ENCODE data around the gene JADE1. TPM values are rescaled to one million over a fixed set of nuclear protein-coding genes. Genes with fewer than 3 reads are reported as not detected.

Gene JADE1
- total RNA-seq, 4 donors from 2014 or later = 14.0 to 38.5 (median 26.0) TPM

GRCh38 chr4:128853741-128854140, 44.2 kb downstream of the JADE1 start:
- TF ChIP-seq EP300 (IDR thresholded peaks at IDR 0.05) = no peak
- no peak for TF ChIP-seq POLR2AphosphoS5 (IDR thresholded peaks at IDR 0.05)
- TF ChIP-seq CTCF (IDR thresholded peaks at IDR 0.05) = no peak
- TF ChIP-seq POLR2A (IDR thresholded peaks at IDR 0.05) = no peak
- Histone ChIP-seq H3K4me1 (no peaks in the 10 kb centered on the region), H3K27ac (no peak overlapping the region), H3K4me3 (no peak overlapping the region), H3K36me3 (peaks cover 94% of the 10 kb centered on the region), H3K27me3 (no peaks in the 10 kb centered on the region), H3K9me3 (no peaks in the 10 kb centered on the region)
- DNase-seq (ENCODE audit: low spot score in 2 of 2) = no peak
- 91% methylated on average over 5 of the region's 5 CpGs for WGBS

- Histone ChIP-seq H3K4me3 (no peak overlapping the region), H3K9me3 (no peaks in the 10 kb centered on the region), H3K27ac (no peak overlapping the region), H3K36me3 (peaks cover 93% of the 10 kb centered on the region), H3K27me3 (no peaks in the 10 kb centered on the region), H3K4me1 (peaks cover 6% of the 10 kb centered on the region)
- TF ChIP-seq POLR2A (IDR thresholded peaks at IDR 0.05) (no peak), POLR2AphosphoS5 (IDR thresholded peaks at IDR 0.05) (no peak), EP300 (IDR thresholded peaks at IDR 0.05) (no peak), CTCF (IDR thresholded peaks at IDR 0.05) (no peak)
- no peak for DNase-seq (ENCODE audit: low spot score in 2 of 2)
- 65% methylated on average over 6 of the region's 6 CpGs for WGBS
Observed at GRCh38 chr4:128854433-128854832, 44.9 kb downstream of the JADE1 start.

- peaks cover 92% of the 10 kb centered on the region for H3K36me3 ChIP-seq
- no peak overlapping the region for H3K4me3 ChIP-seq
- TF ChIP-seq EP300 (IDR thresholded peaks at IDR 0.05) (no peak), CTCF (IDR thresholded peaks at IDR 0.05) (no peak), POLR2AphosphoS5 (IDR thresholded peaks at IDR 0.05) (no peak), POLR2A (IDR thresholded peaks at IDR 0.05) (no peak)
- no peaks in the 10 kb centered on the region for H3K27me3 ChIP-seq
- H3K27ac ChIP-seq = no peak overlapping the region
- no peaks in the 10 kb centered on the region for H3K9me3 ChIP-seq
- 96% methylated on average over 7 of the region's 7 CpGs for WGBS
- peaks cover 9% of the 10 kb centered on the region for H3K4me1 ChIP-seq
- no peak for DNase-seq (ENCODE audit: low spot score in 2 of 2)
Observed at GRCh38 chr4:128855621-128856020, 46.1 kb downstream of the JADE1 start.

- Histone ChIP-seq H3K4me1 (peaks cover 9% of the 10 kb centered on the region), H3K27ac (no peak overlapping the region)
Observed at GRCh38 chr4:128856246-128856645, 46.7 kb downstream of the JADE1 start.

More at GRCh38 chr4:128856246-128856645, 46.7 kb downstream of the JADE1 start:
- no peak for DNase-seq (ENCODE audit: low spot score in 2 of 2)
- Histone ChIP-seq H3K4me3 (no peak overlapping the region), H3K36me3 (peaks cover 94% of the 10 kb centered on the region), H3K9me3 (no peaks in the 10 kb centered on the region), H3K27me3 (no peaks in the 10 kb centered on the region)
- WGBS = 100% methylated on average over 2 of the region's 2 CpGs
- TF ChIP-seq POLR2A (IDR thresholded peaks at IDR 0.05) (no peak), POLR2AphosphoS5 (IDR thresholded peaks at IDR 0.05) (no peak), CTCF (IDR thresholded peaks at IDR 0.05) (no peak), EP300 (IDR thresholded peaks at IDR 0.05) (no peak)

Measured in suprapubic skin (tissue), 4 donors.